ENCODE data around the gene RFC5. TPM values are rescaled to one million over a fixed set of nuclear protein-coding genes. Genes with fewer than 3 reads are reported as not detected.
"Not testable (repeated sequence)": the region's sequence is repeated elsewhere in the genome, so short reads cannot be mapped to it uniquely, and the experiment has no call there.

RFC5 gene
- total and polyA plus RNA-seq, 2 donors = 12.9 to 41.5 TPM

DNA sequence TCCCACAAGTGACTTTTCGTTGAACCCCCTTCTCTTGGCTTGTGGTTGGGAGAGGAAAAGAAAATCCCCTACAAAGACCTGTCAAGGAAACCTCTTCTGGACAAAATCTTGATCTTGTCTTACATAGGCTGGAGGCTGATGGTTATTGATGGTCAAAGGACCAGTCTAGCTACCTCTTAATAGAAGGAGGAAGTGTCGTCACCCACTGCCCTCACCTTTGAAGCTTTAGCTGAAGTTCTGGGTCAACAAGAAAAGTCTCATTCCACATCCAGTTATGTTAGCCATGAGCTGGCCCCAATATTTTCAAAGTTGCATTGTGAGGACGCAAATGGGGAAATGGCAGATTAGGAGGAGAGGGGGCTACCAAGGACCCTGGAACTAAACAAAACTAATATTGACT is 41.5 kb upstream of the RFC5 start:
- H3K27me3 ChIP-seq (ENCODE audit: control insufficient read depth in 2 of 2, insufficient read depth in 1 of 2, low read length in 1 of 2) = peaks cover 3% of the 10 kb centered on the region in 2 donors
- H3K27ac ChIP-seq (ENCODE audit: low read depth in 1 of 2, low read length in 1 of 2) = no peak overlapping the region
- no peaks in the 10 kb centered on the region for H3K9me3 ChIP-seq (ENCODE audit: control insufficient read depth in 2 of 2, insufficient read depth in 1 of 2, low read length in 1 of 2)
- H3K4me1 ChIP-seq (ENCODE audit: control insufficient read depth in 2 of 2, insufficient read depth in 2 of 2, low read length in 2 of 2) = no peaks in the 10 kb centered on the region
- no peaks in the 10 kb centered on the region for H3K36me3 ChIP-seq (ENCODE audit: control insufficient read depth in 2 of 2, insufficient read depth in 2 of 2, low read length in 1 of 2)
- H3K4me3 ChIP-seq (ENCODE audit: low read length in 2 of 2) = no peak overlapping the region
- DNase-seq (ENCODE audit: low read depth in 6 of 9, low spot score in 9 of 9) = no peak
- WGBS = 89% methylated on average over 3 of the region's 3 CpGs

DNA sequence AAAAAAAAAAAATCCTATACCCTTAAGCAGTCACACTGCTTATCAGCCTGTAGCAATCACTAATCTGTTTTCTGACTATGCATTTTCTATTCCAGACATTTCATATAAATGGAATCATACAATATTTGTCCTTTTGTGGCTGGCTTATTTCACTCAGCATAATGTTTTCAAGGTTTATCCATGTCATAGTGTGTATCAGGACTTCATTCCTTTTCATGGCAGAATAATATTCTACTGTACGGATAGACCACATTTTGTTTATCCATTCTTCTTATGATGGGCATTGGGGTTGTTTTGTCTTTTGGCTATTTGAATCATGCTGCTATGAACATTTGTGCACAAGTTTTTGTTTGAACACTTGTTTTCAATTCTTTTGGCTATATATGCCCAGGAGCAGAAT is 39.1 kb upstream of the RFC5 start:
- Histone ChIP-seq H3K27me3 (ENCODE audit: control insufficient read depth in 2 of 2, insufficient read depth in 1 of 2, low read length in 1 of 2) (no peaks in the 10 kb centered on the region), H3K4me3 (ENCODE audit: low read length in 2 of 2) (no peak overlapping the region), H3K27ac (ENCODE audit: low read depth in 1 of 2, low read length in 1 of 2) (no peak overlapping the region), H3K4me1 (ENCODE audit: control insufficient read depth in 2 of 2, insufficient read depth in 2 of 2, low read length in 2 of 2) (no peaks in the 10 kb centered on the region), H3K9me3 (ENCODE audit: control insufficient read depth in 2 of 2, insufficient read depth in 1 of 2, low read length in 1 of 2) (no peaks in the 10 kb centered on the region), H3K36me3 (ENCODE audit: control insufficient read depth in 2 of 2, insufficient read depth in 2 of 2, low read length in 1 of 2) (no peaks in the 10 kb centered on the region)
- WGBS = 99% methylated on average over 1 of the region's 1 CpG
- DNase-seq (ENCODE audit: low read depth in 6 of 9, low spot score in 9 of 9) = no peak

GRCh38 chr12:117980616-117981015 is 35.9 kb upstream of the RFC5 start:
- 97% methylated on average over 4 of the region's 4 CpGs for WGBS
- no peaks in the 10 kb centered on the region for H3K9me3 ChIP-seq (ENCODE audit: control insufficient read depth in 2 of 2, insufficient read depth in 1 of 2, low read length in 1 of 2)
- H3K36me3 ChIP-seq (ENCODE audit: control insufficient read depth in 2 of 2, insufficient read depth in 2 of 2, low read length in 1 of 2) = no peaks in the 10 kb centered on the region
- no peak overlapping the region for H3K27ac ChIP-seq (ENCODE audit: low read depth in 1 of 2, low read length in 1 of 2)
- H3K4me1 ChIP-seq (ENCODE audit: control insufficient read depth in 2 of 2, insufficient read depth in 2 of 2, low read length in 2 of 2) = no peaks in the 10 kb centered on the region
- no peak for DNase-seq (ENCODE audit: low read depth in 6 of 9, low spot score in 9 of 9)
- no peaks in the 10 kb centered on the region for H3K27me3 ChIP-seq (ENCODE audit: control insufficient read depth in 2 of 2, insufficient read depth in 1 of 2, low read length in 1 of 2)
- no peak overlapping the region for H3K4me3 ChIP-seq (ENCODE audit: low read length in 2 of 2)

DNA sequence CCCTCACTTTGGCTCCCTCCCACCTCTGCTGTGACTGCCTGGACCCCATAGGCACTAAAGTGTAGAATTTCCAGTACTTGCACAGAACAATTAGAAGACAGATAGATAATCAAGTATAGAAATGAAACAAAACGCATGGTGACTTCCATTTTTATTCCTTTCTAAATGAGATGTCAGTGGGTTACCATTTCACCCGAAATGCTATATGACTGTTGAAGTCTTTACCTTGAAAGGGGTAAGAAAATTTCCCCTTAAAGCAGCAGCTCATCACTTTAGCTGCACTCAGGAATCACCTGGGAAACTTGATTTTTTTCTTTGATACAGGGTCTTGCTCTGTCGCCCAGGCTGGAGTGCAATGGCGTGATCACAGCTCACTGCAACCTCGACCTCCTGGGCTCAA is 35.2 kb upstream of the RFC5 start:
- 85% methylated on average over 5 of the region's 5 CpGs for WGBS
- H3K9me3 ChIP-seq (ENCODE audit: control insufficient read depth in 2 of 2, insufficient read depth in 1 of 2, low read length in 1 of 2) = no peaks in the 10 kb centered on the region
- no peaks in the 10 kb centered on the region for H3K36me3 ChIP-seq (ENCODE audit: control insufficient read depth in 2 of 2, insufficient read depth in 2 of 2, low read length in 1 of 2)
- H3K4me1 ChIP-seq (ENCODE audit: control insufficient read depth in 2 of 2, insufficient read depth in 2 of 2, low read length in 2 of 2) = no peaks in the 10 kb centered on the region
- no peak overlapping the region for H3K27ac ChIP-seq (ENCODE audit: low read depth in 1 of 2, low read length in 1 of 2)
- H3K27me3 ChIP-seq (ENCODE audit: control insufficient read depth in 2 of 2, insufficient read depth in 1 of 2, low read length in 1 of 2) = no peaks in the 10 kb centered on the region
- no peak overlapping the region for H3K4me3 ChIP-seq (ENCODE audit: low read length in 2 of 2)
- no peak for DNase-seq (ENCODE audit: low read depth in 6 of 9, low spot score in 9 of 9)

DNA sequence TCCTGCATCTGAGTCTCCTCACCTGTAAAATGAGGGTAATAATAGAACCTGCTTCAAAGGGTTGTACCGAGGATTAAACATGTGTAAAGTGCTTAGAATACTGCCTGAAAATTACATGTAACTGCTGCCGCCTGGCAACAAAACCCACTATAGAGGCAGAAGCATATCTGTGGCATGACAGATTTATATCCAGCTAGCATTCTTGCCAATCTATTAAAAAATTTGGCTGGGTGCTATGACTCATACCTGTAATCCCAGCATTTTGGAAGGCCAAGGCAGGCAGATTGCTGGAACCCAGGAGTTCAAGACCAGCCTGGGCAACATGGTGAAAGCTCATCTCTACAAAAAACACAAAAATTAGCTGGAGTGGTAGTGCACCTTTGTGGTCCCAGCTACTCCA is 31.3 kb upstream of the RFC5 start:
- Histone ChIP-seq H3K27ac (ENCODE audit: low read depth in 1 of 2, low read length in 1 of 2) (no peak overlapping the region), H3K27me3 (ENCODE audit: control insufficient read depth in 2 of 2, insufficient read depth in 1 of 2, low read length in 1 of 2) (no peaks in the 10 kb centered on the region), H3K4me3 (ENCODE audit: low read length in 2 of 2) (no peak overlapping the region), H3K4me1 (ENCODE audit: control insufficient read depth in 2 of 2, insufficient read depth in 2 of 2, low read length in 2 of 2) (no peaks in the 10 kb centered on the region), H3K36me3 (ENCODE audit: control insufficient read depth in 2 of 2, insufficient read depth in 2 of 2, low read length in 1 of 2) (no peaks in the 10 kb centered on the region), H3K9me3 (ENCODE audit: control insufficient read depth in 2 of 2, insufficient read depth in 1 of 2, low read length in 1 of 2) (no peaks in the 10 kb centered on the region)
- no peak for DNase-seq (ENCODE audit: low read depth in 6 of 9, low spot score in 9 of 9)
- 95% methylated on average over 2 of the region's 2 CpGs for whole genome bisulfite sequencing

- Histone ChIP-seq H3K9me3 (ENCODE audit: control insufficient read depth in 2 of 2, insufficient read depth in 1 of 2, low read length in 1 of 2) (no peaks in the 10 kb centered on the region), H3K27ac (ENCODE audit: low read depth in 1 of 2, low read length in 1 of 2) (no peak overlapping the region), H3K4me1 (ENCODE audit: control insufficient read depth in 2 of 2, insufficient read depth in 2 of 2, low read length in 2 of 2) (no peaks in the 10 kb centered on the region), H3K4me3 (ENCODE audit: low read length in 2 of 2) (no peak overlapping the region), H3K27me3 (ENCODE audit: control insufficient read depth in 2 of 2, insufficient read depth in 1 of 2, low read length in 1 of 2) (no peaks in the 10 kb centered on the region), H3K36me3 (ENCODE audit: control insufficient read depth in 2 of 2, insufficient read depth in 2 of 2, low read length in 1 of 2) (no peaks in the 10 kb centered on the region)
- WGBS = 93% methylated on average over 4 of the region's 4 CpGs
- DNase-seq (ENCODE audit: low read depth in 6 of 9, low spot score in 9 of 9) = no peak
Measured at GRCh38 chr12:117986705-117987469, 29.6 kb upstream of the RFC5 start.

DNA sequence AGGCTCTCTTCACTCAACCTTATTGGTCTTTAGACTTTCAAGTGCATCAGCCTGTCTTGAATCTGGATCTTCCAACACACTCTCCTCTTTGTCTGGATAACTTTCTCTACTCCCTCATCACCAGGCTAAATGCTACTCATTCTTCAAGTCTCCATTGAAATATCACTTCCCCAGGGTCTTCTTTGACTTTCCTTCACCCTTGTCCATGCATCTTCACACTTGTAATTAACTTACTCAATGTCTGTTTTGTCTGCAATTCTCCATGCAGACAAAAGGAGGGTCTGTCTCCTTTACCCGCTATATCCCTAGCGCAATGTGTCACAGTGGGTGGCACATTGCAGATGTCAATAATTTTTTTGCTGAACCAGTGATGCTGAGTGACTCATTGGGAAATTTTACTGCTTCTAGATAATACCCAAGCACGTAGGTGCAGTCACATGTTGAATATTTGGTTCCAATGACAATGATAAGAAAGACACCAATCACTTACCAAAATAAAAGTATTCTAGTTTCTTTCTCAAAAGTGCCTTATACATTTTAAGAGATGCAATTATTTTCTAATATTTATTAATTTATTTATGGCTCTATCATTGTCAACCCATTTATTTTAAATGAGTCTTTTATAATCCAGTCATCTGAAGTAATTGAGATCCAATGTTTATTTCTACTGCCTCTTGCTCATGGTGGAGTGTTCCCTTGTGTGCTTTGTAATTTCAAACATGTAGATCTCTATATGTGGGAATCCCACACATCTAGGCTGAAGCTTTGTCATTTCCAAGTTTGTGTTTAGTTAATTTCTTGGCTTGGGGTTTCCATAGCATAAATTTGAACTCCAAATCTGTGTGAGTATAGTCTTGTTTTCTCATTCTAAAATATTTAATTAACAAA is 21.7 kb upstream of the RFC5 start:
- WGBS = 86% methylated on average over 3 of the region's 3 CpGs

GRCh38 chr12:117998719-117999118 is 17.8 kb upstream of the RFC5 start:
- Histone ChIP-seq H3K9me3 (ENCODE audit: control insufficient read depth in 2 of 2, insufficient read depth in 1 of 2, low read length in 1 of 2) (no peaks in the 10 kb centered on the region), H3K4me1 (ENCODE audit: control insufficient read depth in 2 of 2, insufficient read depth in 2 of 2, low read length in 2 of 2) (no peaks in the 10 kb centered on the region), H3K4me3 (ENCODE audit: low read length in 2 of 2) (no peak overlapping the region), H3K36me3 (ENCODE audit: control insufficient read depth in 2 of 2, insufficient read depth in 2 of 2, low read length in 1 of 2) (no peaks in the 10 kb centered on the region), H3K27ac (ENCODE audit: low read depth in 1 of 2, low read length in 1 of 2) (no peak overlapping the region), H3K27me3 (ENCODE audit: control insufficient read depth in 2 of 2, insufficient read depth in 1 of 2, low read length in 1 of 2) (no peaks in the 10 kb centered on the region)
- no peak for DNase-seq (ENCODE audit: low read depth in 6 of 9, low spot score in 9 of 9)
- 95% methylated on average over 2 of the region's 2 CpGs for WGBS

More for the DNA sequence above, 21.7 kb upstream of the RFC5 start:
- H3K4me3 ChIP-seq (ENCODE audit: low read length in 2 of 2) = no peak overlapping the region
- H3K36me3 ChIP-seq (ENCODE audit: control insufficient read depth in 2 of 2, insufficient read depth in 2 of 2, low read length in 1 of 2) = no peaks in the 10 kb centered on the region
- no peaks in the 10 kb centered on the region for H3K4me1 ChIP-seq (ENCODE audit: control insufficient read depth in 2 of 2, insufficient read depth in 2 of 2, low read length in 2 of 2)
- no peaks in the 10 kb centered on the region for H3K27me3 ChIP-seq (ENCODE audit: control insufficient read depth in 2 of 2, insufficient read depth in 1 of 2, low read length in 1 of 2)
- no peak overlapping the region for H3K27ac ChIP-seq (ENCODE audit: low read depth in 1 of 2, low read length in 1 of 2)
- H3K9me3 ChIP-seq (ENCODE audit: control insufficient read depth in 2 of 2, insufficient read depth in 1 of 2, low read length in 1 of 2) = no peaks in the 10 kb centered on the region
- no peak for DNase-seq (ENCODE audit: low read depth in 6 of 9, low spot score in 9 of 9)

- not testable (repeated sequence) for DNase-seq (ENCODE audit: low read depth in 6 of 9, low spot score in 9 of 9); H3K27me3 ChIP-seq (ENCODE audit: control insufficient read depth in 2 of 2, insufficient read depth in 1 of 2, low read length in 1 of 2); H3K4me1 ChIP-seq (ENCODE audit: control insufficient read depth in 2 of 2, insufficient read depth in 2 of 2, low read length in 2 of 2); H3K4me3 ChIP-seq (ENCODE audit: low read length in 2 of 2); H3K27ac ChIP-seq (ENCODE audit: low read depth in 1 of 2, low read length in 1 of 2); H3K9me3 ChIP-seq (ENCODE audit: control insufficient read depth in 2 of 2, insufficient read depth in 1 of 2, low read length in 1 of 2); H3K36me3 ChIP-seq (ENCODE audit: control insufficient read depth in 2 of 2, insufficient read depth in 2 of 2, low read length in 1 of 2)
- 75% methylated on average over 2 of the region's 2 CpGs for WGBS
Measured at GRCh38 chr12:117999806-118000205, 16.7 kb upstream of the RFC5 start.
